Measurements from ENCODE around the gene SOCS3.

- TF ChIP-seq CTCF (IDR thresholded peaks at IDR 0.05; ENCODE audit: low read length), result no peak
- TF ChIP-seq EZH2phosphoT487 (IDR thresholded peaks at IDR 0.05; ENCODE audit: low read length), result no peak
- no peak for TF ChIP-seq EZH2 (optimal IDR thresholded peaks at IDR 0.05; ENCODE audit: low read depth, low read length)
Observed at GRCh38 chr17:78401246-78401645, 41.4 kb upstream of the SOCS3 start.
